ENCODE measurements around the gene ATOSA.

- TF ChIP-seq ELF4 (IDR thresholded peaks at IDR 0.05) (no peak), LEF1 (IDR thresholded peaks at IDR 0.05; ENCODE audit: borderline replicate concordance) (no peak), CTBP1 (IDR thresholded peaks at IDR 0.05; ENCODE audit: borderline replicate concordance) (no peak)
These were observed 36.2 kb upstream of the ATOSA start for GRCh38 chr15:52715411-52715810.

All from HEK293T (cell line).